GM12874 (cell line): ENCODE data around the gene NPAS3.

ENCODE experiments used
- TF ChIP-seq, protein P1 (sequence below): IDR thresholded peaks from 2 replicates; pipeline ENCODE4 v1.5.1; 2011; ENCODE audit warnings: low read depth, mild to moderate bottlenecking, control low read depth, low read length, moderate library complexity; ENCODE audit not compliant: insufficient read depth

Gene NPAS3

DNA sequence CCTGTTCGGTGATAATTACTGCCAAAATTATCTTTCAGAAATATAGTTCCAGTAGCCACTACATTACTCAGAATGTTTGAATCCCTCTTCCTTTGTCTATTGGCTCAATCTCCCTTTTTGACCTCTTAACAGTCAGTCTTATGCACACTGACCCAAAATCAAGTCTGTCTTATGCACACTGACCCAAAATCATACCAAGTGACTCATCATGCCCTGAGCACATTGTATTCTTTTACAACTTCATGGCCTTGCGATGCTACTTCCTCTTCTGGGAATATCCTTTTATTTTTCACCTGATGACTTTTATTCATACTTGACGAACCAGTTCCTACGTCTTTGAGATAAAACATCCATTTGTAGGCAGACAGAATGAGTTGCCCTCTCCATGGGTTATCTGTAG, 182.3 kb downstream of the NPAS3 start:
- TF ChIP-seq, protein P1, sequence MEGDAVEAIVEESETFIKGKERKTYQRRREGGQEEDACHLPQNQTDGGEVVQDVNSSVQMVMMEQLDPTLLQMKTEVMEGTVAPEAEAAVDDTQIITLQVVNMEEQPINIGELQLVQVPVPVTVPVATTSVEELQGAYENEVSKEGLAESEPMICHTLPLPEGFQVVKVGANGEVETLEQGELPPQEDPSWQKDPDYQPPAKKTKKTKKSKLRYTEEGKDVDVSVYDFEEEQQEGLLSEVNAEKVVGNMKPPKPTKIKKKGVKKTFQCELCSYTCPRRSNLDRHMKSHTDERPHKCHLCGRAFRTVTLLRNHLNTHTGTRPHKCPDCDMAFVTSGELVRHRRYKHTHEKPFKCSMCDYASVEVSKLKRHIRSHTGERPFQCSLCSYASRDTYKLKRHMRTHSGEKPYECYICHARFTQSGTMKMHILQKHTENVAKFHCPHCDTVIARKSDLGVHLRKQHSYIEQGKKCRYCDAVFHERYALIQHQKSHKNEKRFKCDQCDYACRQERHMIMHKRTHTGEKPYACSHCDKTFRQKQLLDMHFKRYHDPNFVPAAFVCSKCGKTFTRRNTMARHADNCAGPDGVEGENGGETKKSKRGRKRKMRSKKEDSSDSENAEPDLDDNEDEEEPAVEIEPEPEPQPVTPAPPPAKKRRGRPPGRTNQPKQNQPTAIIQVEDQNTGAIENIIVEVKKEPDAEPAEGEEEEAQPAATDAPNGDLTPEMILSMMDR, result no peak

DNA sequence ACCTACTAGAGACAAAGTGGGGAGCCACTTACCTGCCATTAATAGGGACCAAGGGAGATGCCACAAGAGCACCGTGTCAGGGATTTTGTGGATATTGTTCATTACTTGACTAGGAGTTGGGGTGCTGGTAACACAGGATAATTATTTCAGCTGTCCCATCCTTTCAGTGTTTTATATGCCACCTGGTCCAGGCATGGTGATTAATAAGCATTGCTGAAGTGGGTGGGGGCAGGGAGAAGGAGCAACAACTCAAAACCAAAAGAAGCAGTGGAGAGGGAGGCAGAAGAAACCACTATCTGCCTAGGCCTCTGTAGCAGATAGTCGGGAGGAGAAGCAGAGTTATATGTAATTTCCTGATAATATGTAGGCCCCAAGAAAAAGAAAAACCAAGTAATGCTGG, 184.6 kb downstream of the NPAS3 start:
- TF ChIP-seq, protein P1, result no peak

DNA sequence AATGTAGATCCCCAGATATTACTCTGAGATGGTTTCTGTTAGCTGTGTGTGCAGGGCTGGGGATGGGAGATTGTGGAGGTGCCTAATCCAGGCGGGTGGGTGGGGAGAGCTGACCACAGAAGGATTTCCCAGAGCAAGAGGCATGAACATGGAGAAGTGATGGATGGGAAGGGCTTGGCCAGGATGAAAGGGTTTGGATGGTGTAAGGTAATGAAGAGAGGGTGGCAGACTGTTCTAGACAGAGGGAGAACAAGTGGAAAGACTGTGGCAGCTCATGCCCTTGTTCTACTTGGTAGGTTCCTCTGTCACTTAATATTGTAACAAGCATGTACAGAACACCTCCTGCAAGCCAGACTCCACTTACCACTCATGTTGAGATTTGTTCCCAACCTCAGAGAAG, 187.8 kb downstream of the NPAS3 start:
- TF ChIP-seq, protein P1, result no peak

DNA sequence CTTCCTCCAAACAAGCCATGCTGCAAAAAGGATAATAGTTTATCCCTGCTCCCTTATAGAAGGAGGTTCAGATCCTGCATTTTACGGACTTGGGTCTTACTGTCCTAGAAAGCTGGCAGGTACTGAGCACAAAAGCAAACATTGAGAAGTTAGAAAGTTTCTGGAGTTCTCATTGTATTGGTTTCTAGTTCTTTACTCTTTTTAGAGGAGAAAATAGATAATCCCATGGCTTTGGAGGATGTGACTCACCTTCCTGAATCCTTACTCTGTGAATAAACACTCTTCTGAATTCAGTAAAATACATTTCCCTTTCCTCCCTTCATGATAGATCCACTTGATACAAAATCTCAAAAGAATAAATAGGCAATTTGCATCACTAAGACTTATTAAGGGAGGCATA, 188.9 kb downstream of the NPAS3 start:
- TF ChIP-seq, protein P1, result no peak

DNA sequence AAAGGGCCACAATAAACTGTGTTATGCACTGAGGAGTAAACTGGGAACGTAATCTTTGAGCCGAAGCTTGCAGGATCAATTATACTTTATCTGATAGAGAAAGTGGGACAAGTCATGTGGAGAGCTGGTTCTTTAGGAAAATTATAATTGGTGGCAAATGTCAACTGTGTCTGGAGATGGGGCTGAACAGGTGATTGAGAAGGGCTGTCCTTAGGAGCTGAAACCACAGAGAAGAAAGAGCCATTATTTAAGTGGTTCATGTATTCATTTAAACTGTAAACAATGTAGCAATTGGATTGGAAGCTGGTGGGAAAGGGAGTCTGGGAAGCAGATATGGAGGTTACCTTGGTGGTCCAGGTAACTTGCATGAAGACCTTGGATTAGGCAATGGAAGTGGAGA, 193.1 kb downstream of the NPAS3 start:
- TF ChIP-seq, protein P1, result no peak

DNA sequence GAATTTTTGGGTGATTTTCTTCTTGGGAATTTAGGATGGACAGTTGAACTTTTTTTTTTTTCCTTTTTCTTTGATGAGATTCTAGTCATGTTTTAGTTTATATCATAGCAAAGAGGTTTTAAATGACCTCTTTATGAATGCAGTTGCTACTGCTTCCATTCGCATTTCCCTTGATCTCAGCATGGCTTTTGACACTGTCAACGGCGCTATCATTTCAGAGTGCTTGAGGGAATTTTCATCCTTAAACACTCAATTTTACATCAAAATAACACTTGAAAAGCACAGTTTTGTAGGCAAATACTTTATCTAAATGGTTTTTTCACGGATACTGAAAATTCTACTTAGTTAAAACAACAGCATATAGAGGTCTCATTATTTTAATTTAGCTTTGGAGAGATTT, 195.5 kb downstream of the NPAS3 start:
- TF ChIP-seq, protein P1, result no peak

DNA sequence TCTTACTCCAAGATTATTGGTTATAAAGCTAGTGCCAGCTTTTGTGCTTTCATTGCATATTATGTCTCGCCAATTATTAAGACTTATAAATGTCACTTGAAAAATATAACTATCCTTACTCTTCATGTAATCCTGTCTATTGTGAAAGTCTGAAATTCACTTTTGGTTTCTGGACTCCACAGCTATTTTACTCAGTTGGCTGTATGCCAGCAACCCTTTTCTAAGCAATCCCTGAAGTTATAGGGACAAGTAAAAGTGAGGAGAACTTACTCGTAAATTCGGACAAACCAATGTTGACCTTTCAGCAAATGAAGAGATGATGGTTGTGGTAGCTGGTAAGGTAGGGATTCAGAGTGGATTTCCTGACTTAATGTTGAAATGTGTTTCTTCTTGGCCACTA, 196.3 kb downstream of the NPAS3 start:
- TF ChIP-seq, protein P1, result no peak
